ENCODE data around the gene ATG9A. TPM values are rescaled to one million over a fixed set of nuclear protein-coding genes. Genes with fewer than 3 reads are reported as not detected.

The ATG9A gene
- total and polyA plus RNA-seq, 2 of the 8 experiments (the other 6 are each of a cell fraction or from before 2014, with no cell fraction given) = 43.6 to 66.8 TPM

DNA sequence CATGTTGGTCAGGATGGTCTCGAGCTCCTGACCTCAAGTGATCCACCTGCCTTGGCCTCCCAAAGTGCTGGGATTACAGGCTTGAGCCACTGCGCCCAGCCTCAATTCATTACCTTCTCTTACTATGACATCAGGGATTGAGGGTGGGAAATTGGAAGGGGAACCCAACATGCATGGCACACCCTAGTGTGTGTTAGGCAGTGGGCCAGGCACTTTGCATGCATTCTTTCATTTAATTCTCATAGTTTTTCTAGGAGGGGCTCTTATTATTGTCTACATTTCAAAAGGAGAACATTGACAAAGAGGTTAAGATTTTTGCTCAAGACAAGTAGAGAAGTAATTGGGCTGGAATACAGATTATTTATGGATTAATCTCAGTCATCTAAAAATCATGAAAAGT is 38.9 kb upstream of the ATG9A start:
- POLR2A ChIA-PET (ENCODE audit: partially characterized antibody) = no interaction called here
- Histone ChIP-seq H2AK5ac (ENCODE audit: low read depth, low read length) (no peak overlapping the region), H2BK5ac (ENCODE audit: low read depth, low read length) (no peak overlapping the region), H3K27ac (ENCODE audit: low read depth, low read length) (no peak overlapping the region), H3K9me3 (ENCODE audit: insufficient read depth in 2 of 2, low read depth in 1 of 2, low read length in 1 of 2) (no peaks in the 10 kb centered on the region), H3K4me1 (replicated peaks in 1 of 4; ENCODE audit: control insufficient read depth in 3 of 4, insufficient read depth in 4 of 4, low read length in 3 of 4) (no peaks in the 10 kb centered on the region), H4K5ac (ENCODE audit: insufficient read length, low read depth, low read length) (no peak overlapping the region), H4K91ac (replicated peaks; ENCODE audit: insufficient read length, low read length) (no peak overlapping the region), H2AFZ (ENCODE audit: low read length) (no peak overlapping the region), H3K4me3 (ENCODE audit: extremely low read depth in 1 of 4, insufficient read depth in 2 of 4, low read depth in 3 of 4, low read length in 4 of 4) (no peak overlapping the region), H2BK20ac (ENCODE audit: low read length) (no peak overlapping the region), H3K14ac (ENCODE audit: insufficient read length) (no peak overlapping the region), H3K79me2 (ENCODE audit: control insufficient read depth in 1 of 2, insufficient read depth in 2 of 2, low read length in 2 of 2) (no peaks in the 10 kb centered on the region), H3K27me3 (replicated peaks in 1 of 4; ENCODE audit: control insufficient read depth in 3 of 4, extremely low read depth in 1 of 4, insufficient read depth in 3 of 4, low read length in 3 of 4) (peaks cover 0 to 3% (median 0%) of the 10 kb centered on the region in 4 experiments; a peak in 2 of 7 replicates), H3K79me1 (ENCODE audit: low read depth, low read length) (no peaks in the 10 kb centered on the region), H3K18ac (ENCODE audit: extremely low read depth, low read length) (no peak overlapping the region), H2BK120ac (replicated peaks; ENCODE audit: low read depth, low read length) (no peak overlapping the region), H4K8ac (ENCODE audit: extremely low read depth, insufficient read depth, low read length) (no peak overlapping the region), H3K23ac (ENCODE audit: insufficient read length) (no peak overlapping the region), H3K4ac (replicated peaks; ENCODE audit: insufficient read length, low read depth, low read length) (no peak overlapping the region), H3K23me2 (ENCODE audit: low read depth, low read length) (no peaks in the 10 kb centered on the region), H3K9ac (replicated peaks in 1 of 4; ENCODE audit: extremely low read depth in 1 of 4, low read depth in 3 of 4, low read length in 3 of 4) (no peak overlapping the region), H4K20me1 (replicated peaks in 1 of 2; ENCODE audit: control insufficient read depth in 1 of 2, insufficient read depth in 2 of 2, low read length in 2 of 2) (no peaks in the 10 kb centered on the region), H3K56ac (replicated peaks; ENCODE audit: insufficient read length, low read depth, low read length) (no peak overlapping the region), H2BK12ac (ENCODE audit: low read depth, low read length) (no peak overlapping the region), H3K4me2 (ENCODE audit: insufficient read depth in 1 of 2, low read depth in 2 of 2, low read length in 2 of 2) (no peak overlapping the region), H2BK15ac (ENCODE audit: low read length) (no peak overlapping the region), H3K36me3 (ENCODE audit: control insufficient read depth in 2 of 4, insufficient read depth in 4 of 4, low read length in 3 of 4) (no peaks in the 10 kb centered on the region)
- 80% methylated on average over 2 of the region's 2 CpGs; no CpG with 5 or more reads in 1 of the 2 experiments for WGBS, 2 experiments (ENCODE audit: extremely low coverage in 1 of 2, insufficient coverage in 1 of 2, insufficient read length in 1 of 2, insufficient replicate concordance in 2 of 2, low coverage in 1 of 2, low lambda C conversion rate in 2 of 2, missing lambda C conversion rate in 1 of 2)
- CTCF ChIA-PET (ENCODE audit: partially characterized antibody) = interaction anchor here (1.0 to 4.9 kb wide), 3 partner anchors 9 to 39 kb away, joined by 3 to 25 read pairs (median 6); partner anchors contain the start of genes ANKZF1, ATG9A and DNAJB2
- DNase-seq (ENCODE audit: low read depth in 1 of 2, low spot score in 2 of 2) = no peak
- FAIRE-seq = no peak
